Activated CD8-positive, alpha-beta memory T cell treated with anti-CD3 and anti-CD28 coated beads, Interleukin-2, amount 50 U/mL, for 1 hour (primary cell): ENCODE measurements around the gene TIAM2.
A peak's percentile ranks its signal among the peaks of the same experiment; 100 is the strongest.
"Not testable (repeated sequence)": the region's sequence is repeated elsewhere in the genome, so short reads cannot be mapped to it uniquely, and the experiment has no call there.

Experiments used
- DNase-seq: peaks from one replicate; pipeline ENCODE4 v3.0.0-alpha.2; 2020; ENCODE audit errors: extremely low read depth

TIAM2 gene

DNA sequence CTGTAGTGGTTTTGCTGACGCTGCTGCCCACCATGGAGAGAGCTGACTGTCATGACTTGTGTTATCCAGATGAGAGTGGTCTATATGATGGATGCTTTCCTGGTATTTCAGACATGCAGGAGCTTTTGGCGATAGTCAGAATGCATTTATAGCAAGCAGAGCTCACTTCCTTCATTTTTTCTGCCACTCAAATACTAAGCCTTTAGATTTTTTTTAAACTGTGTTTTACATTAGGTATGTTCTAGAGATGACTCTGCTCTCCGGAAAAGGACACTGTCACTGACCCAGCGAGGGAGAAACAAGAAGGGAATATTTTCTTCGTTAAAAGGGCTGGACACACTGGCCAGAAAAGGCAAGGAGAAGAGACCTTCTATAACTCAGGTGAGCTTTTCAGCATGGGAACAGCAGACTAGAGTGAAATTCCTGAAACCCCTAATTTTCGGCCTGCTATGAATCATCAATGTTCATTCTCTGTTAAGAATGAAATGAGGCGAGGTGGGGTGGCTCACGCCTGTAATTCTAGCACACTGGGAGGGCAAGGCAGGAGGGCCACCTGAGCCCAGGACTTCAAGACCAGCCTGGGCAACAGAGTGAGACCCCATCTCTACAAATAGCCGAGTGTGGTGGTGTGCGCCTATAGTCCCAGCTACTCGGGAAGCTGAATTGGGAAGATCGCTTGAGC is 170.1 kb downstream of the TIAM2 start:
- no peak for DNase-seq

DNA sequence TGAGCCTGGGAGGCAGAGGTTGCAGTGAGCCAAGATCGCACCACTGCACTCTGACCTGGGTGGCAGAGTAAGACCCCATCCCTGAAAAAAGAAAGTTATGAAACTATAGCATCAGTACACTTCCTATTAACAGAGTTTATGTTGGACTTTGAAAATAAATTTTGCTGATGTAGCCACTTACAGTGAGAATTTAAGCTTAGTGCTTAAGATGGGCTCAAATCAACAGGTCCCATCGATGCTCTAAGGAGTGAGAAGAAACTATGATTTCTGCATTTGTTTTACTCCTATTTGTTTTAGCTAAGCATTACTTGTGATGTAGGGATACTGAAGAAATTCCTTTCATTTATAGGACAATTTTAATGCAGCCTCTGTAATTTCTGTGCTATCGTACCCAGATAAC is 175.4 kb downstream of the TIAM2 start:
- no peak for DNase-seq

DNA sequence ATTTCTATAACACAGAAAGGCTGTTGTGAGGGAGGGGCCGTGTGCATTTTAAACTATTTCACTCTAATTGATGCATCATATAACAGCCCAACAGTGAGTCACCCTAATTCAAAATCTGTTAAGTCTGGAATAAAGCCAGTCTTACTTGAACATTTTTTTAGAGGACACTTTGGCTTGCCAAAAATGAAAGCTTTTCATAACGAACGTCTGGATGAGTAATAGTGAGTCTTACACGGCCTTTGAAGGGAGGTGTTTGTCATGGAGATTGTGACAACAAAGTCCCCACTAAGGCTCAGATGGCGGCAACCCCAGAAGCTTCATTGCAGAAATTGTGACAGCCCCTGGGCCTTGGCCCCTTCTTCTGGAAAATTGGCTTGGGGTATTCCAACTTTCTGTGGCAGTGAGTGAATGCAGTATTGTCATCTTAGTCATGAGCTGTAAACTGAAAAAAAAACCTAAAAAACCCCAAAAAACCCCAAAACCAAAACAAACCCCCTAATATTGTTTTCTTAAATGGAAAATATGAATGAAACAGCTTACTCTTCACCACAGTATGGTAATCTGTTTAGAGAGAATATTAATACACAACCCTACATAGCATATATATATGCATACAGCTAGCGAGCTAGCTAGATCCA is 176.1 kb downstream of the TIAM2 start:
- DNase-seq, result peak; percentile 43

DNA sequence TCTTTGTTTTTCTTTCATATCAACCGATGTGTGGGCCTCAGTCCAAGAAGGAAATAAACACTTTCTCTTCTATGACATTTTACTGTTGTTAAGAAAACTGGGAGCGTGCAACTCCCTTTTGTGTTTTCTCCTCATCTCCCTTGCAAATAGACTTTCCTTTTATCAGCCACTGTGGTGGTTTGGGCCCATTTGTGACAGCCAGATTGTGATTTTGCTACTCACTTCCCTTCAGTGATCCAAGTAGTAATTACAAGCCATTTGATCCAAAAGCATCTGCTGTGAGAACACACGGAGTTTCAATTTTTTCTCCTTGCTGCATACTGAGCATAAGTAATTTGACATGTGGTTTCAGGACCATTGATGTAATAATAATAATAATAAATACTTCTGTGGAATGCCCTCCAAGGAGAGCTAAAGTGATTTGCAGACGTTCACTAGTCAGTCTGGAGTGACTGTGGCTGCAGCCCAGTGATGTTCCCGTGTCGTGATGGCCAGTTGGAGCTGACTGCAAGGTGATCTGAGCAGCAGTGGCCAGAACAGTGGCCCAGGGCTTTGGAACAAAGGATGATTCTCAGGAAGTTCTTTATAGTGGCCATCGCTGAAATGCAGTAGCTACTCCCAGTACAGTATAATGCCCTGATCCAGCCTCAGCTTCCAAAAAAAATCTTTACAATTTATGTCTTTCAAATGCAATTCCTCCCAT is 176.8 kb downstream of the TIAM2 start:
- DNase-seq, result no peak

DNA sequence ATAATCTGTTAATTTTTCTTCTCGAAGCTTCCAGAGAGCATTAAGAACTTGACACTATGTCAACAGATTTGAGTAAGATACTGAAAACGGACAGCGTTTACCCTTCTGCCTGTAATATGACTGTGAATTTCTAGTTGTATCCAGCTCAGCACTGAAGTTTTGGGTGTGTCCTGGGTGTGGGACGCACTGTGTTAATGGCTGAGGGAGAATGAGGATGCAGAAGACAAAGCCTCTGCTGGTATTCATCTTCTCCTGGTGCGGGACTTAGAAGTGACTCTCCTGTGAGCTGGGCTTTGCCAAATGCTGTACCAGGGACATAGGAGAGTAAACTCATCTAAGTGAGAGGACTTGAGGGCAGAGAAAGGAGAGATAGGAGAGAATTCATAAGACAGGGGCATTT is 178.4 kb downstream of the TIAM2 start:
- no peak for DNase-seq

DNA sequence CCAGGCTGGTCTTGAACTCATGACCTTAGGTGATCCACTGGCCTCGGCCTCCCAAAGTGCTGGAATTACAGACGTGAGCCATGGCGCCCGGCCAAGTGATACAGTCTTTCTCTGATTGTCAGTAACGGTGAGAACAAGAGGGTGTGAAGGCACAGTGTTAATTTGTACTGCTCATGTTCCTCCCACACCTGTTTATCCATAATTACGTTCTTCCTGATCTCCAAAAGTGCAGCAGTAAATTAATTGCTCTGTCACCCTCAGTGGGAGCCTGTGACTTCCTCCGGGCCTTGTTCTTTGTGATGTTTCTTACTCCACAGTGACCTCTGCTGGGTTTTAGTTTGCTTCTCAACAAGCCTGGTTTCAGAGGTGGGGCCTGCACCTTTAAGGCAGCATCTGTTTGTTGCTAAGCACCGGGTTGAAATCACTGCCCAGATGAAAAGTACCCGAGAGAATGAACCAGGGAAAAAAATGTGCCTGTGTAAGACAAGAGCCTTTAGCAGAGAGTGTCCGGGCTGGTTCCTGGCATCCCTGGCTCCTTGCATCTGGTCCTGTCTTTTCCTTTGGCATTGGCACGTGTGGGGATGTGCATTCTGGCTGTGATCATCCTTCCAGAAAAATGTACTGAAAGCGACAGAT is 179.6 kb downstream of the TIAM2 start:
- DNase-seq, result no peak

DNA sequence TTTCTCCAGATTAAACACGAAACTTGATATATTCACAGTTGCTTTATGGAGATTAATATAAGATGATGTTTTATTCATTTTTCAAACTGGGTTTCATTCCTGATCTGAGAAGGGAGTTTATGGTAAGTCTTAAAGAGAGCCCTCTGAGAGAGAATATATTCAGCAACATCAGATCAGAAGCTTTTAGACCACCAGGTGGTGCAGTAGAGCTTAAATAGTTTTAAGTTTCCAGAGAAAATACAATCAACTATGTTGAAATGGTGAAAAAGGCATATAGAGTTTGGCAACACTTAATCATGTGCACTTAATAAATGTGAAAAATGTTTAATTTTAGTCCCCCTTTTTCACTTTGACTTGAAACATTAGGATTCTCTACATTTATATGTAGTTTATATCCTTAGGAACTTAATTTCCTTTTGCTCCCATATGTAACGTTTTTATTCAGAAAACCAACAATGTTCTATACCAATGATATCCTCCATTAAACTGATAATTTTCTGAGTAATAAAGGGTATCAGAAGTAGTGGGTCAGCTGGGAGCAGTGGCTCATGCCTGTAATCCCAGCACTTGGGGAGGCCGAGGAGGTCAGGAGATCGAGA is 182.3 kb downstream of the TIAM2 start:
- DNase-seq, result no peak

DNA sequence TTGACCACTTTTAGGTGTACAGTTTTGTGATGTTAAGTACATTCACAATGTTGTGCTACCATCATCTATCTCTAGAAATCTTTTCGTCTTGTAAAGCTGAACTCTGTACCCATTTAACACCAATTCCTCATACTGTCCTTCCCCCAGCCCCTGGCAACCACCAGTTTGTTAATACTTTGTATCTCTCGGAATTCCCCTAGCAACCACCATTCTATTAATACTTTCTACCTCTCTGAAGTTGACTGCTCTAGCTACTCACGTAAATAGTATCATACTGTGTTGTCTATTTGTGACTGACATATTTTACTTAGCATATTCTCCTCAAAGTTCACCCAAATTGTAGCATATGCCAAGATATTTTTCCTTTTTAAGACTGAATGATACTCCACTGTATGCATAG is 186.4 kb downstream of the TIAM2 start:
- no peak for DNase-seq

DNA sequence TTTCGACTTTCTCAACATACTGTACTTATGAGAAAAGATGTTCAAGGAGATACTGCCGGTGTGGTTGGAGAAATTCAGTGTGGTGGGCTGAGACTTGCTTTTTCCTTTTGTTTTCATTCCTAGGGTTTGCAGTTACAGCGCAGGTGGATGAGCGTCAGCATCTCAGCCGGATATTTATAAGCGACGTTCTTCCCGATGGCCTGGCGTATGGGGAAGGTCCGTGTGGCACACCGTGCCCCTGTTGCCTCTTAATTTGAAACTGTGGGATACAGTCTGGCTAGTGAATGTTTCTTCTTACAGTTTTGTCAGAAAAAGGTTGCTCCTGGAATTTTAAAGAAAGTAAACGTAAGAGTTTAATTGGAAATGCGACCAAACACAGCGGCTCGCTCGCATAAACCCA is 187.0 kb downstream of the TIAM2 start:
- no peak for DNase-seq

DNA sequence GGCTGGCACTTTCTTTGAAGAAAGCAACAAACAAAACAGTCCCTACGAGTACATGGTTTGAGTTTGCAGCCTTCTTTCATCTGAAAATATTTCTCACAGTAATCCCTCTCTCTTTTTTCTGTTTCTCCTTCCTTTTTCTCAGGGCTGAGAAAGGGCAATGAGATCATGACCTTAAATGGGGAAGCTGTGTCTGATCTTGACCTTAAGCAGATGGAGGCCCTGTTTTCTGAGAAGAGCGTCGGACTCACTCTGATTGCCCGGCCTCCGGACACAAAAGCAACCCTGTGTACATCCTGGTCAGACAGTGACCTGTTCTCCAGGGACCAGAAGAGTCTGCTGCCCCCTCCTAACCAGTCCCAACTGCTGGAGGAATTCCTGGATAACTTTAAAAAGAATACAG is 188.0 kb downstream of the TIAM2 start:
- DNase-seq, result no peak

DNA sequence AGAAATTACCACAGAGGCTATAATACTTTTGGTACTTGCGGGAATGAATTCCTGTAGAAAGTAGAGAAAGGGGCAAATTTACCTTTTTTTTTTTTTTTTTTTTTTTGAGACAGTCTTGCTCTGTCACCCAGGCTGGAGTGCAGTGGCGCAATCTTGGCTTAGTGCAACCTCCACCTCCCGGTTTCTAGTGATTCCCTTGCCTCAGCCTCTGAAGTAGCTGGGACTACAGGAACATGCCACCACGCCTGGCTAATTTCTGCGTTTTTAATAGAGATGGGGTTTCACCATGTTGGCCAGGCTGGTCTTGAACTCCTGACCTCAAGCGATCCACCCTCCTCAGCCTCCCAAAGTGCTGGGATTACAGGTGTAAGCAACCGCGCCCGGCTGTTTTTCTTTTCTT is 189.9 kb downstream of the TIAM2 start:
- not testable (repeated sequence) for DNase-seq

DNA sequence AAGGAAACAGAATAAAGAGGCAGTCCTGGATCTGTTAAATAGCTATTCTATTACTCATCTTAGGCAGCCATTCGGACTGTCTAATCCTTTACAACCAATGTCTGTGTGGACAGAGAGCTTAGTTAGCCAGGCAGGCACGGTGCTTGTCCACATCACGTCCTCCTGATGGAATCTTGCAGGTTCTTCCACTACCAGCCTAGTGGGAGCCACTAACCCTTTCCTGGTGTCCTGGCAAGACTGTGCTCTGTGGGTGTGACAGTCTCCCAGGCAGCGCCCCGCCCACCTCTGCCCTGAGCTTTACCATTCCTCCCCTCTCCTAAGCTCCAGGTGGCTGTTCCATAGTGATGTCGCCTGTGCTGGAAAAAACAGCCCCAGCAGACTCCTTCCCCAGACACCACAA is 190.4 kb downstream of the TIAM2 start:
- no peak for DNase-seq

DNA sequence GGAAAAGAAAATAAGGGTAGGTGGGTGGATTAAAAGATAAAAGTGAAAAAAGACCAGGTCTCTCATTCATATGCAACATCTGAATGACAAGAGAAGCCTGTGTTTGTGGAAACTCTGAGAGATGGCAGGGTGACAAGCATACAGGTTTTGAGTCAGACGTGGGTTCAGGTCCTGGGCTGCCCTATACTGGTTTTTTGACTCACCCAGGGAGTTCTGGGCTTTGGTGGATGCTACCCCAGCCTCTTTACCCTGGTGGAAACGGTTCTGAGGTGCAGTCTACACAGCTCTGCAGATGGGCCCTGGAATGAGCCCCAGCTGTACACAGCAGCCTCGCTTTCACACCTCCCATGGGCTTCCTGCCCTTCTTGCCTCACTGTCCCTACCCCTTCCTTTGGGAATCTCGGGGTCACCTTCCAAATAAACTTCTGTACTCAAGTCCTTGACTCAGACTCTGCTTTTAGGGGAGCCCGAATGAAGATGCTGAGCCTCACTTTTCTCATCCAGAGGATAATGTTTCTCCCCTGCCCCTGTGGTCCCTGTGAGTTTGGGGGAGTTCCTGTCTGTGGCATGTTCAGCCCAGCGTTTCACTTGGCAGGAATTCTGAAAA is 191.0 kb downstream of the TIAM2 start:
- DNase-seq, result no peak

DNA sequence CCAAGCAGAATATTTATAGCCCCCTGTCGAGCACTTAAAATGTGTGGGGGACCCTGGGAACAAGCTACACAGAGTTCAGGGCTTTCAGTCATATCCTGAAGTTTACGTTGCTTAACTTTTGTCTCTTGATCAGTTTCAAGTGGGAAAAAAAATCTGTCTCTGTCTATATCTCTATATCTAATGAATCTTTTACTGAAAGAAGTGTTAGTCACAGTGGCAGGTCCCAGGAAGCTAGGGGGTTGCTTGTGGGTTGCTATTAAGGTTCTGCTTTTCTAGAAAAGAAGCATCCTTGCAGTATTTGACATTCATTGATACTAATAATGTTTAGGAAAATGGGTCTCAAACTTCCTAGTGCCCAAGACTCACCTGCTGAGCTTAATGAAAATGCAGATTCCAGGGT is 192.0 kb downstream of the TIAM2 start:
- DNase-seq, result no peak

DNA sequence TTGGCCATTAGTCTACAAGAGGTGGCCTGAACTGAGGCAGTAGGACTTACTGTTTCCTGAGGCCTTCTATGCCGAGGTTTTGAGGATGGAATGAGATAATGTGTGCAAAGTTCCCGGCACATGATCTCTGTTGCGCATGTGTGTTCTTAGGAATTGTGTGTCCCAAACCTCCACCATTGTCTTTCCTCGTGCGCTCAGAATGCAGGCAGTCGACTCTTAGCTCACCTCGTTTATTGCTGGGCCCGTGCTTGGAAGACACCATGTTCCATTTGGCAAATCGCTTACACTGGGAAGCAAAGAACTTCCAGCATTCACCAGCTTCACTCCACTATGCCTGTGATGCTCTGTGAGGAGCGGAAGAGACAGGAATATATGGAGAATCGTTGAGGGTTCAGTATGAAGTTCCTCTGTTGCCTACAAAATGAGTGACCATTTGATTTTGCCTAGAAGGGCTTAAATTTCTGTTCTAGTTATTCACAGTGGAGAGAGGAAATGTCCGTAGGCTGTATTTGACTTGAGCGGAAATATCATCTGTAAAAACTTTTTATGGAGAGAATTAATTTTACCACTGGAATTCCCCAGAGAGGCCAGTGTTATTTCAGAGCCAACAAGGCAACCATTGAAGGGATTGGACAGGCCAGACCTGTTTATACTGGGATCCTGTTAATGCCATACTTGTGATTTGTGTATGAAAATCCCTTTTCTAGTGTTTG is 193.0 kb downstream of the TIAM2 start:
- no peak for DNase-seq

DNA sequence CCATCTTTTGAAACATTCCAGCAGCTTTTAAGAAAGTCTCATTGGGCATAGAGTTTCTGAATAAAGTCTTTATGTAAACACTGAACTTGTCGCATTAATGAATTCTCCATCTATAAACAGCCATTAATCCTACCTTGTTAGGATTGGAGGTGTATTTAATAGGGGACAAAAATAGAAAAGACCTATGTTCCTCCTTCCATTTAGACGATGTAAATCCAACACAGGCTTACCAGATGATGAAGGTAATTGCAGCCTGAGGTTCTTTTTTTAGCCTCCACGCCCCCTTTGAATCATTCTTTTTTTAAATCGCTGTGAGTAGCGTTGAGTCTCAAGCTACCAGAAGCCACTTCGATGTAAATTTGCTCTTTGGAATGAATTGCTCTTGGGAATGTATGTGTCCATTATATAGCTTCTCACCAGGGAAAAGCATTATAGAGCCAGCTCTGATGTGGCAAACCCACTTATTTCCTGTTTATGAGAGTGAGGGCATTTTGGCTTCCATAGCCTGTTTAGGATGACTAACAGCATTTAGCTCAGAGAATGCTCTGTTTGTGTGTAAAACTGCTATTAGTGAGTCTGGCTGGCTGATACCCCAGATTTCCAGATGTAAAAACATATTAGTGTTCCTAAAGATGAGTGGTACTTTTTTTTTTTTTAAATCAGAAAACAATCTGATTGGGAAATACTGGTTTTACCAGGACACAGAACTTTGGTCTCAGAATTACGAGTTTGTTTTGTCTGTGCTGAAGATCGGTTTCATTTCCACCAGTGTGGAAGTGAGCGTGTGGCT is 193.8 kb downstream of the TIAM2 start:
- DNase-seq, result no peak

DNA sequence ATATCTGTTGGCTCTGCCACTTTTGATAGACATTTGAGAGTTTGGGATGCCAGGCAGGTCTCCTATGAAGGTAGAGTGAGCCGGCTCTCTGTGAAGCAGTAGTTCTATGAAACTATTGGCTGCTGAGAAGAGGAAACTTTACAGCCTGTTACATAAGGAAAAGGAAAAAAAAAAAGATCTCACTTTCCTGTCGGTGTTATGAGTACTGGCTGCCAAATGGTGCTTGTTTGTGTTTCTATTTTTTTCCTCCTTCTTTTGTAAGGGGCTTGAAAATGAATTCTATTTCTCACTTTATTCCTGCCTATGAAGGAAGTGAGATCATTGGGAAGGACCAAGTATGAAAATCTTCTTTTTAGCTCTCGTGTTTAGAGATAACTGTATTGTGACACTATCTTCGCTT is 195.6 kb downstream of the TIAM2 start:
- DNase-seq, result no peak

DNA sequence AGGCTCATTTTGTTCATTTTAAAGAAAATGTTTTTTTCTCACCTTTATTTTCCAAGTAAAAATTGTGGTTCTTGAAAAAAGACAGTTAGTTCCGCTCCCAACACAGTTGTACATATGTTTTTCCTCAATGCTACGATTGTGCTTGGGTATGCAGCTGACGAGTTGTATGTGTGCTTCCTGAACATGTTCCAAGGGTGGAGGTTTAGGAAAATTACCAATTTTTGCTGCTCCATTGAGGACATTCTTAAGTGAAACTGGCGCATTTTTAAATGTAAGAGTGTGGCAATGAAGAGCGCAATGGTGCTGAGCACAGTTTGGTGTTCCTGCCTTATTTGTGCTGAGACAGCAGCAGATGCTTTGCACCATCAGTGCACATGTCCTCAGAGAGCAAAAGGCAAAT is 198.4 kb downstream of the TIAM2 start:
- no peak for DNase-seq

DNA sequence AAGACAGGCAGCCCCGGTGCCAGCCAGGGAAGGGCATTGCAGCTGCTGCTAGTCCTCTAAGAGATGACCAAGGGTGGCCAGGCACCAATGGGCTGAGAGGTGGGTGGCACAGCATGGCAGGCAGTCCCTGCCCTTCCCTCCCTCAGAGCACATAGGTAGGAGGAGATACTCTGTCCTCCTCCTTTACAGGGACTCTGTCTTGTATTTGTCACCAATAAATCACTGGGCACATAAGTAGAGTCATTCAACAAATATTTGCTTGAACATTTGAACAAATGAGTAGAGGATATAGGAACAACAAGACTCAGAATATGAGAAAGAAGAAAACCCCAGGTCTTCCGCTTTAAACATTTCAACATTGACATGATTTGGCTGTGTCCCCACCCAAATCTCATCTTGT is 199.3 kb downstream of the TIAM2 start:
- no peak for DNase-seq

DNA sequence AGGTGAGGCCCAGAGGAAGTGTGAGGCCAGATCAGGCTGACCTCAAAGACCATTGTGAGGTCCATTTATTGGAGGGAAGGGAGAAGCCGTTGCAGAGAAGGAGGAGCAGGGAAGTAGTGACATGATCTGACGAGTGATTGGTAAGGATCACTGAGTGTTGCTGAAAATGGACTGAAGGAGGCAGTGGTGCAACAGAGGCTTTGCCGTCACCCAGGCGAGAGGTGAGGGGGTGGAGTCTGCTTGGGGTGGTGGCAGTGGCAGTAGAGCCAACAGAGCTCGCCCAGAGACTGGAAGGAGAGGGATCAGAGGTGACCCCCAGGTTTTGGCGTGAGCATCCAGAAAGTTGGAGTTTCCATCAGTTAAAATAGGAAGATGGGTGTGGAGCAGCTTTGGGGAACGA is 200.8 kb downstream of the TIAM2 start:
- no peak for DNase-seq

DNA sequence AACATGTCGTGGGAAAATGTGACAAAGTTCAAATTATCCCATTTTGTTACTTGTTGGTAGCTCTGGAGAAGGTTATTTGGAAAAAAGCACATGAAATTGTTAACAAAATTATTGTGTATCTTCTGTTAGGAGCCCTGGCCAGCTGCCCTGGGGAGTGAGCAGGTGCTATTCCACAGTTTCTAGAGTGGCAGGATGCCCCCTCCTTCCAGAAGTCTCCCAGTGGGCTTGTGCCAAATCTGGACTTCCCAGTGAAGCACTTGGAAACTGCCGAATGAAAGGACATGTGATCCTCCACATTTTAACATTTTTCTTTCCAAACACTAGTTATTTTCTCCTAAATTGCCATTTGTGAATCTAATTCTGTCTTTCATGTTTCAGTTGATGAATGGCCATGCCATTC is 201.8 kb downstream of the TIAM2 start:
- no peak for DNase-seq
